Testis (tissue), 2 donors: Measurements from ENCODE around the gene TSPYL2.

Experiments used
- POLR2A ChIP-seq: fragments of 450-650 bp; IDR thresholded peaks from one replicate; pipeline ENCODE4 v1.6.1; 2017; ENCODE audit warnings: antibody characterized with exemption, mild to moderate bottlenecking, moderate library complexity
- TF ChIP-seq, protein P1 (sequence below), 3 experiments: fragments of 450-650 bp in 2 of 3; fragments of 200-600 bp in 1 of 3; sonication (generic) in 1 of 3; IDR thresholded peaks; one replicate each; pipeline ENCODE4 v1.5.1; 2016 to 2019; ENCODE audit warnings: antibody characterized with exemption in 3 of 3, mild to moderate bottlenecking in 2 of 3, moderate library complexity in 1 of 3

DNA sequence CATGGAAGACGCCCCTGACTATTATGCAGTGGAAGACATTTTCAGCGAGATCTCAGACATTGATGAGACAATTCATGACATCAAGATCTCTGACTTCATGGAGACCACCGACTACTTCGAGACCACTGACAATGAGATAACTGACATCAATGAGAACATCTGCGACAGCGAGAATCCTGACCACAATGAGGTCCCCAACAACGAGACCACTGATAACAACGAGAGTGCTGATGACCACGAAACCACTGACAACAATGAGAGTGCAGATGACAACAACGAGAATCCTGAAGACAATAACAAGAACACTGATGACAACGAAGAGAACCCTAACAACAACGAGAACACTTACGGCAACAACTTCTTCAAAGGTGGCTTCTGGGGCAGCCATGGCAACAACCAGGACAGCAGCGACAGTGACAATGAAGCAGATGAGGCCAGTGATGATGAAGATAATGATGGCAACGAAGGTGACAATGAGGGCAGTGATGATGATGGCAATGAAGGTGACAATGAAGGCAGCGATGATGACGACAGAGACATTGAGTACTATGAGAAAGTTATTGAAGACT, 3.6 kb downstream of the TSPYL2 start:
- TF ChIP-seq, protein P1, sequence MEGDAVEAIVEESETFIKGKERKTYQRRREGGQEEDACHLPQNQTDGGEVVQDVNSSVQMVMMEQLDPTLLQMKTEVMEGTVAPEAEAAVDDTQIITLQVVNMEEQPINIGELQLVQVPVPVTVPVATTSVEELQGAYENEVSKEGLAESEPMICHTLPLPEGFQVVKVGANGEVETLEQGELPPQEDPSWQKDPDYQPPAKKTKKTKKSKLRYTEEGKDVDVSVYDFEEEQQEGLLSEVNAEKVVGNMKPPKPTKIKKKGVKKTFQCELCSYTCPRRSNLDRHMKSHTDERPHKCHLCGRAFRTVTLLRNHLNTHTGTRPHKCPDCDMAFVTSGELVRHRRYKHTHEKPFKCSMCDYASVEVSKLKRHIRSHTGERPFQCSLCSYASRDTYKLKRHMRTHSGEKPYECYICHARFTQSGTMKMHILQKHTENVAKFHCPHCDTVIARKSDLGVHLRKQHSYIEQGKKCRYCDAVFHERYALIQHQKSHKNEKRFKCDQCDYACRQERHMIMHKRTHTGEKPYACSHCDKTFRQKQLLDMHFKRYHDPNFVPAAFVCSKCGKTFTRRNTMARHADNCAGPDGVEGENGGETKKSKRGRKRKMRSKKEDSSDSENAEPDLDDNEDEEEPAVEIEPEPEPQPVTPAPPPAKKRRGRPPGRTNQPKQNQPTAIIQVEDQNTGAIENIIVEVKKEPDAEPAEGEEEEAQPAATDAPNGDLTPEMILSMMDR (IDR thresholded peaks at IDR 0.05), result no peak
- TF ChIP-seq POLR2A, result no peak
